Endothelial cell of hepatic sinusoid (primary cell): ENCODE results near the gene ECHS1.

Source experiments
- in situ Hi-C: cut with HindIII; loops from 2 replicates; pipeline ENCODE4 v1.10.0; 2017; ENCODE audit warnings: low sequenced_read_pairs

ECHS1 gene

DNA sequence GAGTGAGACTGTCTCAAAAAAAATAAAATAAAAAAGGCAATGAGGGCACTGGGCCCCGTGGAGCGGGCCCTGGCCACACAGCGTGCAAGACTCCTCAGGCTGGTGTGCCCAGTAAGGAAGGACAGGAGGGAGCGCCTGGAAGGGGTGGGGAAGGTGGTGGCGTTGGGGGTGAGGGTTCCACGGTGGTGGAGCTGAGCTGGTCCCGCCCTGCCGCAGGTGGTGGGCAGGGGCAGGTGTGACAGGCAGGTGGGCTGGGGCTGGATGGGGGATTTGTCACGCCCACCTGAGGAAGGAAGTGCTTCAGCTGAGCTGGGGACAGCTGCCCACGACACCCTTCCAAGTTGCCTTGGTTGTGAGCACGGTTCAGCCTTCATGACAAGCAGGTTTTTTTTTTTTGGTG lies 26.7 kb downstream of the ECHS1 start:
- in situ Hi-C loops, result no loop called here

DNA sequence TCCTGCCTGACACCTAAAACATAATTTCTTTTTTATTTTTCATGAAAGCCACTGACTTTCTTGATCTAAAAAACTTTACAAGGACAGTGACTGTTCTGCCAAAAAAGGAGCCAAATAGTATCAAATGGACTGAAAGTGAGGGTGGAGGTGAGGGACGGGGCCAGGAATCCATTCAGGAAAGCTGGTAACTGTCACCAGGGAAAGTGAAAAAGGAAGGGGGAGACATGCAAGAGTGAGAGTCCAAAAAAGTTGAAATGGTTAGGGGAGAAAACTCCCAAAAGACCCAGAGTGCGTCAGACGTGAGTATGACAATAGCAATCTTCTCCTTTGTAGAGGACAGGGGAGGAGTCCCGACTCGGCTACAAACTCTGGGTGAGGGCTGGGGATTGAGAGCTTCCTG lies 28.9 kb downstream of the ECHS1 start:
- in situ Hi-C loops, result no loop called here

DNA sequence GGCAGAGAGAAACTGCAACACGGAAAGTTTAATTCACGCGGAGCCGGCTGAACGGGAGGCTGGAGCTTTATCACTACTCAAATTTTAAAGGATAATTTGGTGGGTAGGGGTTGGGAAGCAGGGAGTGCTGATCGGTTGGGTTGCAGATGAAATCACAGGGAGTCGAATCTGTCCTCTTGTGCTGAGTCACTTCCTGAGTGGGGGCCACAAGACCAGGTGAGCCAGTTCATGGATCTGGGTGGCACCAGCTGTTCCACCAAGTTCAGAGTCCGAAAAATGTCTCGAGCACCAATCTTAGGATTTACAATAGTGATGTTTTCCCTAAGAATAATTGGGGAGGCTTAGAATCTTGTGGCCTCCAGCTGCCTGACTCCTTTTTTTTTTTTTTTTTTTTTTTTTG lies 29.6 kb downstream of the ECHS1 start:
- in situ Hi-C loops, result no loop called here

DNA sequence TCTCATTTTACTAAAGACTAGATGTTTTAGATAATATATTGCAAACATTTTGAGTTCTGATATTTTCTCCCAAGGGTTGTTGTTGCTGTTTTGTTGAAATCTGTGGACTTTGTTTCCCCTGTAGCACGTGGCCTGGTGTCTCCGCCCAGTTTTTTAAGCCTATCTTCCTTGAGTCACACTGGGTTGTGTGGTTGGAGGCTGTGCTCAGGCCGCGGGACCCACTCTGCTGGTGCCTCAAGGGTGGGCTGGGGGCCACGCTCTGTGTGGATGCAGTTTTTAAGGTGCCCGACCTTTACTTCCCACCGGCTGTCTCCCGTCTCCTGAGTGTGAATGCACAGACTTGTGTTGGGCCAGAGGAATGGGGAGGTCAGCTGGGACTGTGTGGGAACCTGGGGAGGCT lies 30.2 kb downstream of the ECHS1 start:
- in situ Hi-C loops, result no loop called here

GRCh38 chr10:133341983-133342382 lies 31.2 kb downstream of the ECHS1 start:
- in situ Hi-C loops, result no loop called here

DNA sequence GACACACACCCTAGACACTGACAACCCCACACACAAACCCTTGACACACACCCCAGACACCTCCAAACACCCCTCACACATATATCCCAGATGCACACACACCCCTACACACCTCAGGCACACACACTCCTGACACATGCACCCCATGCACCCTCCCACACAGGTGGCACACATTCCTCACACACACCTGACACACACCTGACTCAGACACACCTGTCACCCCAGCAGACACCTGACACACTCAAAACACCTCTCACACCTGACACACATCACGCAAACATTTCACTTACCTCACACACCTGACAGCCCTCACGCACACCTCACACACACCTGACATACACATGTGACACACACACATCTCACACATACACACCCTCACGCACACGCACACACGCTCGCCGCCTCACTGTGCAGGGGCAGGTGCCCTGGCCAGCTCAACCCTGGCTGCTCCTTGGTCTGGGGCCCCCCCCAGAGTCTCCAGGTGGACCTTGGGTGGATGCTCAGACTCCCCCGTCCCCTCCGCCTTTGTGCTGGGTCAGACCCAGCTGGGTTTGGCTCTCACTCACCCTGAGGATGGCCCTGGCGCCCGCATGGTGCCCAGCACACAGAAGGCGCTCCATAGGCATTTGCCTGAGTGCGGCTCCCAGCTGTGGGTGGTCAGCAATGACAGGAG lies 33.3 kb downstream of the ECHS1 start:
- in situ Hi-C loops, result no loop called here

DNA sequence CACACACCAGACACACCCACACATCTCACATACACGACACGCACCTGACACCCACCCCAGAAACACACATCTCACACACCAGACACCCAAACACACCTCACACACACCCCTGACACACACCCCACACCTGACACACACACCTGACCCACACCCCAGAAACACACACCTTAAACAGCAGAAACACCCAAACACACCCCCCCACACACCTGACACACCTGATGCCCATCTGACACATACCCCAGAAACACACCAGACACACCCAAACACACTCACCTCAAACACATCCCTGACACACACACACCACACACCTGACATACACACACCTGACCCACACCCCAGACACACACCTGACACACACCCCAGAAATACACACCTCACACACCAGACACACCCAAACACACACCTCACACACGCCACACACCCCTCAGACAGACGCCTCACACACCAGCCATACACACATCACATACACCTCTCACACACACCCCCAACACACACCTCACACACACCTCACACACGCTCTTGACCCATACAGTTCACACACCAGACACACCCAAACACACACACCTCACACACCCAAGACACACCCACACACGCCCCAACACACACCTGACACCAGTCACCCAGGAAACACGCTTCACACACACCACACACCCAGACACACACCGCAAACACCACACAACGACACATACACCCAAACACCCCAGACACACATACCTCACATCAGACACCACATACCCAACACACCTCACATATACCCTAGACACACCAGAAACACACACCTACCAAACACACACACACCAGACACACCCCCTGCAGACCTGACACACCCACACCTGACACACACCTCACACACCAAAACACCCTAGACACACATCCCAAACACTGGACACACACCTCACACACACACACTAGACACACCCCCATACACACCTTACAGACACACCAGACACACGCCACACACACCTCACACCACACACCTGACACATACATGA lies 34.8 kb downstream of the ECHS1 start:
- in situ Hi-C loops, result no loop called here

DNA sequence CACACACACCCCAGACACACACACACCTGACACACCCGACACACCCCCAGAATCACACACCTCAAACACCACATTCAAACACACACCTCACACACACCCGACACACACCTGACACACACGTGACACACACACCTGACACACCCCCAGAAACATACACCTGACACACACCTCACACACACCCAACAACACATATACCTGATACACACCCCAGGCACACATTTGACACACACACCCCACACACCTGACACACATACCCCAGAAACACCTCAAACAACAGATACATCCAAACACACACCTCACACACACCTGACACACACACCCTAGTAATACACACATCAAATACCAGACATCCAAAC lies 35.8 kb downstream of the ECHS1 start:
- in situ Hi-C loops, result no loop called here

- in situ Hi-C loops, result no loop called here
These were observed 36.4 kb downstream of the ECHS1 start, which contains the start of gene CALY for GRCh38 chr10:133336577-133337369. Gene CALY (minus strand): TSS chr10:133336896. CDS start chr10:133328989, 7,907 bp downstream.

DNA sequence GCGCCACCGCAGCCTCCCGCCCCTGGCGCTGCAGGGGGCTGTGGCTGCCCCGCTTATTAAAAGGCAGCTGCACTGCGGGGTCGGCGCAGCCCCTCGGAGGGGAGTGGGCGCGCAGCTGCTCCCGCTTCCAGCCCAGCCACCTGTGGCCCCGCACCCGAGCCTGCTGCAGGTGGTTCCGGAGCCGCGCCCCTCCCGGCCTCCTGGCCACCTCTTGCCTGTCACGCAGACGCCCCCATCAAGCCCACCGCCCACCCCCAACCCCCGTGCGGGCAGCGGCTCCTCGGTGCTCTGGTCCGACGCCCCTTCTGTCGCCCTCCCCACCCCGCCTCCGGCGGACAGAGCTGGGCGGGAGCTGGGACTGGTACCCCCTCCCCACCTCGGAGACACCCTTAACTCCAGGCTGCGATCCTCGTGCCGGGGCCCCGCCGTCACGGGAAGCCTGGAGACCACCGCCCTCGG lies 37.0 kb downstream of the ECHS1 start:
- in situ Hi-C loops, result no loop called here

DNA sequence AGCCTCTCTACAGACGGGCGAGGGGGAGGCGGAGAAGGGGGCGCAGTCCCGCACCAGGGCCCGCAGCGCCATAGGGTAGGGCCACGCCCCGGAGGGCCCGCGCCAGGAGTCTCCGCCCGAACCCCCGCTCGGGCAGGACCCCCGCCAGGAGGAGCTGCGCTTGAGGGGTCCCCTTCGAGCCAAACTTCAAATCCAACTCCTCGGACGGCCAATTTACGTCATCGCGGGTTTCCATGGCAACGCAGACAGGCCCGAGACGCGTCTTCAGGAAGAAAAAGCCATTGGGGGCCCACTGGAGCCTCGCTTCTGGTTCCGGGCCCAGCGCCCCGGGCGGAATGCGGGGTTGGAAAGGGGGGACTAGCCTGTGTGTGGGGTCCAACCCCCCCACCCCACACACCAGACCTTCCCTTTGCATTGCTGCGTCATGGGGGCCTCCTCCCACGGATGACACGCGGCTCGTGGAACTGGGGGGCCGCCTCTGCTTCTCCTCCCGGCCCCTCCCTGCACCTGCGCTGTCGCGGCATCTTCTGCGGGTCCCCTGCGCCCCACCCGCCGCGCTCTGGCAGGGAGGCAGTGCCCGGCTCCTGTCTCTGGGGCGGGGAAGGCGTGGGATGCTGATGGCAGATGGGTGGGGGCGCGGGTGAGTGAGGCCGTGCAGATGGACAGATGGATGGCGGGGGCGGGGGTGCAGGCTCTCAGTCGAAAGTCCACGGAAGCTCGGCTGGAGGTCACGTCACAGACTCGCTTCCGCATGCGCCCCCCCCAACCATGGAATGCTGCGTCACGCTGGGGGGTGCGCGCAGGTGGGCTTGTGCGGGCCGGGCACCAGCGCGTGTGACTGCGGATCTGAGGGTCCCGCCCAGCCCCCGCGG lies 37.7 kb downstream of the ECHS1 start:
- in situ Hi-C loops, result no loop called here

GRCh38 chr10:133334503-133335245 lies 38.5 kb downstream of the ECHS1 start:
- in situ Hi-C loops, result no loop called here

DNA sequence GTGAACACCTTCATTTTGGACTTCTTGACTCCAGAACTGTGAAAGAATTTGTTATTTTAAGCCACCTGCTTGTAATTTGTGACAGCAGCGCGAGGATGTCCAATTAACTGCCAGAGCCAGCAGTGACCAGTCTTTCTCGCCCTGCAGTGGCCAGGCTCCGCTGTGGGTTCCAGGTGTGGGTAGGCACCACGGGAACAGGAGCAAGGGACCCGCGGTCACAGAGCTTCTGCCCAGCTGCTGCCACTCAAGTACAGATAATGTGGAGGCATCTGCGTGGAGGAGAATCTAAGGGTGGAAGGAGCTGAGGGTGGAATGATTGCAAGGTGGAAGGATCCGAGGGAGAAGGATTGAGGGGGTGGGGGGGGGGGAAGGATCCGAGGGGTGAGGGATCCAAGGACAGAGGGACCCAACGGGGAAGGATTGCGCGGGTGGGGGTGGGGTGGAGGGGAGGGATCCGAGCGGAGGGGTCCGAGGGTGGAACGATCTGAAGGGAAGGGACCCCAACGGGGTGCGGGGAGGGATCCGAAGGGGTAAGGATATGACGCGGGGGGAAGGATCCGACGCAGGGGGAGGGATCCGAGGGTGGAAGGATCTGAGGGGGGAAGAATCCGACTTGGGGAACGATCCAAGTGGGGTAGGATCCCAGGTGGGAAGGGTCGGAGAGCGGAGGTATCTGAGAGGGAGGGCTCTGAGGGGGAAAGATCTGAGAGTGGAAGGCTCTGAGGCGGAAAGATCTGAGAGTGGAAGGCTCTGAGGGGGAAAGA lies 40.0 kb downstream of the ECHS1 start:
- in situ Hi-C loops, result no loop called here

- in situ Hi-C loops, result no loop called here
These were observed 43.5 kb downstream of the ECHS1 start for GRCh38 chr10:133329491-133330202.

DNA sequence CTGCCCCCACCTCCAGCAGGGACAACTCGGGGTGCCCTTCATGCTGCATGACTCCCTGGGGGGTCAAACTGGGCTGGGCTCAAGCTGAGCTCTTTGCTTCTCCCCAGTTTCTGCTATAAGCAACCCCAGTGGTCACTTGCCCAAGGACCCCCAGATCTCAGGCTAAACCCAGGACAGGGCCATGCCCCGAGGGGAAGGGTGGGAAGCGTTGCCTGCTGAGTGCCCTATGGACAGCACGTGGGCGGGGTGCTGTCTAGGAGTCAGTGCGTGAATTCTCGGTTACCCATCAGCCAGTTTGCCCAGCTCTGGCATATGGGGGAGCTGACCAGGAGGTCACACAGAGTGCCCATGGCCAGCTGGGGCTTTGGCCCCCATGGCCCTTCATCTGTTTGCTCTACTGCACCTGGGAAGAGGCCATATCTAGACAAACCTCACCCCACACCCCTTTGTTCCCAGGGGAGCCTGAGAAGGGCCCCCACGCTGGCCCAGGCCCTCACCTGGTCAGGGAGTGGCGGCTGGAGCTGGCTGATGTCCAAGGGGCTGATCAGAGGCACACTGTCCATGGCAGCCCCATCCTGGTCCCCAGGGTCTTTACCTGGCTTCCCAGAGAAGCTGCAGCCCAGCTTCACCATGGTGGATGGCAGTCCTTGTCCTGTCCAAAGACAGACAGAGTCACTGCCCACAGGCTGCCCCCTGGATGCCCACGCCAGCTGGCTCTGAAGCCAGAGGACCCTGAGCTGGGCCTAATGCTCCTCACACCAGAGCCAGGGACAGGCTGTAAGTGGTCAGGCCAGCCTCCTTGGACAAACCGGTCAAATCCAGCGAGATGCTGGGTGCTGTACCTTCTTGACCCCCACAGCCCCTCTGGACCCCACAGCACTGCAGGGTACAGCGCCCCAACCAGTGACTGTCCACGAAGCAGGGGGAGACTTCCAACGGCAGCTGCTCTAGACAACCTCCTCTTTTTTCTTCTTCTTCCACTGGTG lies 44.5 kb downstream of the ECHS1 start:
- in situ Hi-C loops, result no loop called here

DNA sequence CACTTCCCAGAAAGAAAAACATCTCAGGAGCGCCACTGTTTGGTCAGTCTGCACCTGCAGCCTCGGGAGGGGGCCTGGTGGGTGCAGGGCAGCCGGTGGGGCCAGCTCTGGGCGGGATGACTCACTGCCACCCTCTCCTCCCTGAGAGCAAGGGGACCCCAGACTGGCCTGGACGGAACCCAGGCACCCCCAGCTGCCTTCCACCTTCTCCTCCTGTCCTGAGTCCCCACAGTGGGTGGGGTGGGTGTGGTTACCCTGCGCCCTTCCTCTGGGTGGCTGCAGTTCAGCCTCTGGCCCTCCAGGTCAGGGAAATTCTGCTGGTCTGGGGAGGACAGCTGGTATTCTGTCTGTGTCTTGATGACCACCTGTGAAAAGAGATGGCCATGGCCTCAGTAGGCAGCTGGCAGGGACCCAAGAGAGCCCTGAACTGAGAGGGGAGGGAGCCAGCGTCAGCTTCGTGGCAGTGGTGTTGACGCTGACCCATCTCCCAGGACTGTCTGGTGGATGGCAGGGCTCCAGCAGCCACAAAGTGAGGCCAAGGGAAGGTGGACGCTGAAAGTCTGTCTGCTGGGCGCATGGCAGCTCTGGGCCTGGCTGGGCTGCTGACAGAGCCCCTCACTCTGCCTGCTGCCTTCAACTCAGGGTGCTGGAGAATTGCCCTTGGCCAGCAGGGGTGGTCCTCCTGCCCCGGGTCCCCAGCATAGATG lies 45.4 kb downstream of the ECHS1 start:
- in situ Hi-C loops, result no loop called here
